SU-DHL-6 (cell line): ENCODE data around the gene FYTTD1.

Experiments
- CTCF ChIP-seq: fragments of 200-600 bp; sonication (generic); IDR thresholded peaks from one replicate; pipeline ENCODE4 v1.5.1; 2017; ENCODE audit warnings: antibody characterized with exemption, mild to moderate bottlenecking, low read length, moderate library complexity; ENCODE audit not compliant: insufficient read depth, poor library complexity, severe bottlenecking
- EZH2phosphoT487 ChIP-seq: fragments of 200-600 bp; sonication (generic), shearing (Covaris generic); conservative IDR thresholded peaks from 2 replicates; pipeline ENCODE4 v1.6.1; 2018; ENCODE audit warnings: mild to moderate bottlenecking, antibody characterized with exemption, low read length, moderate library complexity, mixed read lengths

GRCh38 chr3:197758512-197758911 lies 8.8 kb downstream of the FYTTD1 start:
- no peak for TF ChIP-seq CTCF
- TF ChIP-seq EZH2phosphoT487: no peak
